ENCODE results near the gene AIG1. TPM values are rescaled to one million over a fixed set of nuclear protein-coding genes. Genes with fewer than 3 reads are reported as not detected.

Gene AIG1
- total RNA-seq, 2 donors from 2014 or later = 32.9 to 53.6 TPM

- DNase-seq (ENCODE audit: low spot score) (no peak), ATAC-seq (ENCODE audit: insufficient number of reproducible peaks, low FRiP score, low read depth) (no peak)
- no peaks in the 10 kb centered on the region for H3K27me3 ChIP-seq (replicated peaks; ENCODE audit: insufficient read depth)
- no peaks in the 10 kb centered on the region for H3K9me3 ChIP-seq
- TF ChIP-seq CTCF (IDR thresholded peaks at IDR 0.05) = no peak
- no peaks in the 10 kb centered on the region for H3K36me3 ChIP-seq
- H3K4me3 ChIP-seq = no peak overlapping the region
- peaks cover 0 to 3% of the 10 kb centered on the region in 2 donors for H3K4me1 ChIP-seq (ENCODE audit: control insufficient read depth in 1 of 2, low read depth in 2 of 2)
- H3K27ac ChIP-seq = no peak overlapping the region
Observed at GRCh38 chr6:143111443-143111842, 50.8 kb downstream of the AIG1 start.

GRCh38 chr6:143112084-143112768 lies 51.5 kb downstream of the AIG1 start:
- Histone ChIP-seq H3K9me3 (no peaks in the 10 kb centered on the region), H3K4me3 (no peak overlapping the region), H3K36me3 (no peaks in the 10 kb centered on the region), H3K27ac (no peak overlapping the region), H3K27me3 (replicated peaks; ENCODE audit: insufficient read depth) (no peaks in the 10 kb centered on the region), H3K4me1 (ENCODE audit: control insufficient read depth in 1 of 2, low read depth in 2 of 2) (peaks cover 0 to 3% of the 10 kb centered on the region in 2 donors)
- no peak for TF ChIP-seq CTCF (IDR thresholded peaks at IDR 0.05)
- DNase-seq (ENCODE audit: low spot score) (no peak), ATAC-seq (ENCODE audit: insufficient number of reproducible peaks, low FRiP score, low read depth) (no peak)

GRCh38 chr6:143112837-143113236 lies 52.1 kb downstream of the AIG1 start:
- ATAC-seq (ENCODE audit: insufficient number of reproducible peaks, low FRiP score, low read depth) (no peak), DNase-seq (ENCODE audit: low spot score) (no peak)
- Histone ChIP-seq H3K4me1 (ENCODE audit: control insufficient read depth in 1 of 2, low read depth in 2 of 2) (peaks cover 0 to 2% of the 10 kb centered on the region in 2 donors), H3K4me3 (no peak overlapping the region), H3K36me3 (no peaks in the 10 kb centered on the region), H3K27ac (no peak overlapping the region), H3K27me3 (replicated peaks; ENCODE audit: insufficient read depth) (no peaks in the 10 kb centered on the region), H3K9me3 (no peaks in the 10 kb centered on the region)
- no peak for TF ChIP-seq CTCF (IDR thresholded peaks at IDR 0.05)

- Histone ChIP-seq H3K36me3 (no peaks in the 10 kb centered on the region), H3K9me3 (no peaks in the 10 kb centered on the region), H3K27ac (no peak overlapping the region), H3K4me3 (no peak overlapping the region), H3K27me3 (replicated peaks; ENCODE audit: insufficient read depth) (no peaks in the 10 kb centered on the region), H3K4me1 (ENCODE audit: control insufficient read depth in 1 of 2, low read depth in 2 of 2) (no peaks in the 10 kb centered on the region)
- ATAC-seq (ENCODE audit: insufficient number of reproducible peaks, low FRiP score, low read depth) (no peak), DNase-seq (ENCODE audit: low spot score) (no peak)
- no peak for TF ChIP-seq CTCF (IDR thresholded peaks at IDR 0.05)
Observed at GRCh38 chr6:143115728-143116127, 55.0 kb downstream of the AIG1 start.

GRCh38 chr6:143117108-143117507 lies 56.4 kb downstream of the AIG1 start:
- Histone ChIP-seq H3K4me3 (no peak overlapping the region), H3K27ac (no peak overlapping the region), H3K4me1 (ENCODE audit: control insufficient read depth in 1 of 2, low read depth in 2 of 2) (no peaks in the 10 kb centered on the region), H3K36me3 (no peaks in the 10 kb centered on the region), H3K9me3 (no peaks in the 10 kb centered on the region), H3K27me3 (replicated peaks; ENCODE audit: insufficient read depth) (no peaks in the 10 kb centered on the region)
- no peak for ATAC-seq (ENCODE audit: insufficient number of reproducible peaks, low FRiP score, low read depth)
- DNase-seq (ENCODE audit: low spot score) = no peak
- TF ChIP-seq CTCF (IDR thresholded peaks at IDR 0.05) = no peak

Data from thoracic aorta (tissue), 2 donors.